ENCODE data around the gene TREX2. TPM values are rescaled to one million over a fixed set of nuclear protein-coding genes. Genes with fewer than 3 reads are reported as not detected.

The TREX2 gene
- total and polyA plus RNA-seq, 2 of the 4 experiments (the other 2 are of a cell fraction): 0.36 to 0.84 TPM

GRCh38 chrX:153488231-153488914 lies 42.5 kb upstream of the TREX2 start:
- ChIA-PET POLR2A (ENCODE audit: unreplicated experiment) (no interaction called here), CTCF (interaction anchor here (0.6 to 0.7 kb wide), 2 partner anchors 18 to 110 kb away, joined by 3 to 9 read pairs; partner anchors contain the start of gene HAUS7)
- ATAC-seq (ENCODE audit: low read depth): peak; percentile 70
- in situ Hi-C loops (cut with MboI; ENCODE audit: low sequenced_read_pairs) (no loop called here), dilution Hi-C loops (cut with HindIII; ENCODE audit: low sequenced_read_pairs, unreplicated experiment) (no loop called here), intact Hi-C loops (cut with micrococcal nuclease) (no loop called here)
- peak overlapping the region; percentile 96 to 98 for H4K8ac ChIP-seq (ENCODE audit: low read depth in 2 of 2, low read length in 2 of 2)
- peak overlapping the region; percentile 87 for H3K27ac ChIP-seq (ENCODE audit: insufficient read depth, low read length)
- H4K91ac ChIP-seq (ENCODE audit: insufficient read depth, low read depth, low read length): peak overlapping the region; percentile 94
- peak overlapping the region; percentile 26; the same call in 1 of the 2 replicates for H3K4me2 ChIP-seq (ENCODE audit: low read depth, low read length)
- H3K9ac ChIP-seq (ENCODE audit: low read depth, low read length): peak overlapping the region; percentile 59
- peak overlapping the region; percentile 98 for H2AK5ac ChIP-seq (ENCODE audit: low read depth, low read length)
- no peaks in the 10 kb centered on the region for H4K20me1 ChIP-seq (ENCODE audit: insufficient read depth, low read length)
- no peaks in the 10 kb centered on the region for H3K36me3 ChIP-seq (ENCODE audit: control insufficient read depth, insufficient read depth, low read length)
- peak overlapping the region; percentile 97; the same call in 2 of the 3 replicates for H2BK15ac ChIP-seq (ENCODE audit: low read depth, low read length)
- peak; percentile 67 for DNase-seq
- no peaks in the 10 kb centered on the region; the same call in 1 of the 2 replicates for H3K9me3 ChIP-seq (ENCODE audit: control insufficient read depth, insufficient read depth, low read length)
- WGBS, 2 experiments (ENCODE audit: extremely low coverage in 2 of 2, insufficient read length in 1 of 2): no CpG with 5 or more reads among the region's 27 CpGs
- peak overlapping the region; percentile 90 for H2AFZ ChIP-seq (replicated peaks; ENCODE audit: low read length, poor library complexity)
- H2BK120ac ChIP-seq (ENCODE audit: low read depth, low read length): peak overlapping the region; percentile 97
- peak overlapping the region; percentile 76 for H2BK5ac ChIP-seq (ENCODE audit: low read depth, low read length, poor library complexity, severe bottlenecking)
- H2BK20ac ChIP-seq (ENCODE audit: low read depth, low read length): peak overlapping the region; percentile 93; the same call in 1 of the 2 replicates
- H3K56ac ChIP-seq (ENCODE audit: extremely low read depth, insufficient read depth, low read length): no peak overlapping the region
- H3K4me3 ChIP-seq (ENCODE audit: insufficient read depth, low read depth, low read length): no peak overlapping the region
- peak overlapping the region; percentile 98 for H3K4ac ChIP-seq (ENCODE audit: low read depth, low read length)
- H3K14ac ChIP-seq (replicated peaks; ENCODE audit: low read depth, low read length): peak overlapping the region; percentile 92
- BruUV-seq (replicated peaks): no TSS peak
- peaks cover 26% of the 10 kb centered on the region for H3K4me1 ChIP-seq (ENCODE audit: control insufficient read depth, insufficient read depth, low read length)
- H3K79me1 ChIP-seq (ENCODE audit: low read depth in 1 of 2, low read length in 2 of 2): peaks cover 0 to 3% of the 10 kb centered on the region in 2 experiments; a peak in 1 of 4 replicates
- peak overlapping the region; percentile 91 for H2AK9ac ChIP-seq (replicated peaks; ENCODE audit: low read depth, low read length, poor library complexity)
- peak overlapping the region; percentile 79 for H3K18ac ChIP-seq (ENCODE audit: low read depth, low read length)
- peak overlapping the region; percentile 92 for H4K5ac ChIP-seq (ENCODE audit: low read depth, low read length)
- peak overlapping the region; percentile 73; the same call in 1 of the 2 replicates for H3K23ac ChIP-seq (ENCODE audit: low read depth, low read length)
- H3K27me3 ChIP-seq (ENCODE audit: control insufficient read depth, insufficient read depth, low read length): no peaks in the 10 kb centered on the region
- TF ChIP-seq FOS (IDR thresholded peaks at IDR 0.05; ENCODE audit: low read depth, low read length): no peak
- TF ChIP-seq MAZ (IDR thresholded peaks at IDR 0.05; ENCODE audit: borderline replicate concordance, low read depth, low read length): peak; percentile 39; the same call in 1 of the 2 replicates
- TF ChIP-seq RCOR1 (IDR thresholded peaks at IDR 0.05; ENCODE audit: insufficient replicate concordance, low read length): peak; percentile 26
- no peak for TF ChIP-seq RAD21 (IDR thresholded peaks at IDR 0.05; ENCODE audit: low read length)
- no peak for TF ChIP-seq NFE2L2 (IDR thresholded peaks at IDR 0.05; ENCODE audit: low read depth, low read length)
- TF ChIP-seq MXI1 (IDR thresholded peaks at IDR 0.05; ENCODE audit: borderline replicate concordance, low read depth, low read length): no peak
- TF ChIP-seq RFX5 (IDR thresholded peaks at IDR 0.05; ENCODE audit: low read depth, low read length): no peak
- no peak for TF ChIP-seq CHD1 (IDR thresholded peaks at IDR 0.05; ENCODE audit: low read depth, low read length)
- no peak for TF ChIP-seq POLR2A (IDR thresholded peaks at IDR 0.05; ENCODE audit: low read depth, low read length)
- TF ChIP-seq, protein P1, sequence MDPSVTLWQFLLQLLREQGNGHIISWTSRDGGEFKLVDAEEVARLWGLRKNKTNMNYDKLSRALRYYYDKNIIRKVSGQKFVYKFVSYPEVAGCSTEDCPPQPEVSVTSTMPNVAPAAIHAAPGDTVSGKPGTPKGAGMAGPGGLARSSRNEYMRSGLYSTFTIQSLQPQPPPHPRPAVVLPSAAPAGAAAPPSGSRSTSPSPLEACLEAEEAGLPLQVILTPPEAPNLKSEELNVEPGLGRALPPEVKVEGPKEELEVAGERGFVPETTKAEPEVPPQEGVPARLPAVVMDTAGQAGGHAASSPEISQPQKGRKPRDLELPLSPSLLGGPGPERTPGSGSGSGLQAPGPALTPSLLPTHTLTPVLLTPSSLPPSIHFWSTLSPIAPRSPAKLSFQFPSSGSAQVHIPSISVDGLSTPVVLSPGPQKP (IDR thresholded peaks at IDR 0.05; ENCODE audit: borderline replicate concordance, low read depth, low read length): no peak
- peaks cover 9% of the 10 kb centered on the region for H3K9me1 ChIP-seq (ENCODE audit: insufficient read depth, low read length)

Data from IMR-90 (cell line).